GM19035 (cell line): ENCODE data around the gene RPS25.
A peak's percentile ranks its signal among the peaks of the same experiment; 100 is the strongest.
"Not testable (repeated sequence)": the region's sequence is repeated elsewhere in the genome, so short reads cannot be mapped to it uniquely, and the experiment has no call there.

ENCODE experiments used
- ATAC-seq: cut with Tn5 transposase; IDR thresholded peaks from one replicate; pipeline ENCODE4 v1.9.1; 2021; ENCODE audit not compliant: unreplicated experiment

RPS25 gene

GRCh38 chr11:119039471-119039870 is 21.3 kb upstream of the RPS25 start:
- ATAC-seq: not testable (repeated sequence)

GRCh38 chr11:119038884-119039283 is 20.7 kb upstream of the RPS25 start:
- no peak for ATAC-seq

DNA sequence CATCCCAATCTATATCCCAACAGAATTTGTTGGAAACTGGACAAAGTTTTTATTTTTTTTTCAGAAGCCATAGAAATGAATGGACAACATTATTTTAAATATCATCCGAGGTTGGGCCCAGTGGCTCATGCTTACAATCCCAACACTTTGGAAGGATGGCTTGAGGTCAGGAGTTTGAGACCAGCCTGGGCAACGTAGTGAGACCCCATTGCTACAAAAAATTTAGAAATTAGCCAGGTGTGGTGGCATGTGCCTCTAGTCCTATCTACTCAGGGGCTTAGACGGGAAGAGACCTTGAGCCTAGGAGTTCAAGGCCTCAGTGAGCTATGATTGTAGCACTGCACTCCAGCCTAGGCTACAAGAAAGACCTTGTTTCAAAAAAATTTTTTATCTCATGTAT is 16.7 kb upstream of the RPS25 start:
- no peak for ATAC-seq

- ATAC-seq: not testable (repeated sequence)
Observed at GRCh38 chr11:119033421-119033820, 15.3 kb upstream of the RPS25 start.

DNA sequence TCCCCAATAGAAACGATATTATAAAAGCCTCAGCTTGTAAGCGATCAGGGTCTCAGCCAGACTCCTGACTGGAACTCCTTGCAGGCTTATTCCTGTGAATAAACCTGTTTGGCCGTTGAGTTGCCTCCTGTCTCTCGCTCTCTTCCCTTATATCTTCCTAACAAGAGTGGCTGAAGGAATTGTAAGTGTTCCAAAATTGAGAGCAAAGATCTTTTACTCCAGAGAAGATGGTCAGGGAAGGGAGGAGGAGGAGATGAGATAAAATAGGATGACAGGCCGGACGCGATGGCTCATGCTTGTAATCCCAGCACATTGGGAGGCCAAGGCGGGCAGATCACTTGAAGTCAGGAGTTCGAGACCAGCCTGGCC is 13.8 kb upstream of the RPS25 start:
- no peak for ATAC-seq

DNA sequence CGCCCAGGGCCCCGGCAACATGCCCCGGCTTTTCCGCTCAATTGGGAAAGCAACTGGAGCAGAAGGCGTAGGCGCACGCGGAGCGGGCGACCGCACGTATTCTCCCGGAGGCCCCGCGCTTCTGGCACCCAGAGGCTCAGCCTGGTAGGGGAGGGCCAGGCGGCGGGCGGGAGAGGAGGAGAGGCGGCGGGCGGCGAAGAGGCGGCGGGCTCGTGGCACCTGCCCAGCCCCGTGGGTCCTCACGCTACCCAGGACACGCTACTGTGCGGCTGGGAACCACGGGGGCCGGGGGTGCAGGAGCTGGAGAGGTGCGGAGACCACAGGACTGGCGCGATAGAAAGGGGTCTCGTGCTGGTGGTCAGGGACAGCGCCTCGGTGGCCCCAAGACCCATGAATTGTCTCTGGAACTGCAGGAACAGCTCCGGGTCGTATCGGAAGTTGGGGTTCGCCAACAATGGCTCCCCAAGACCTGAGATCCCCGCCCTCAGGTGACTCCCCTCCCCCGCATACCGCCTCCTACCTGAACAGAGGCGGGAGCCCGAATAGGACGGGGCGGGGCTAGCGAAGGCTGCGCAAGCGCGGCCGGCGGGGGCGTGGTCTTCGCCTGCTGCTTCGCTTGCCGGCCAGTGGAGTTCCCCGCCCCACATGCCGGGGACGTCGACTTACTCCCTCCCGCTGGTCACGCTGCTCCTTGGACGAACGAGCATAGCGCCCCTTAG is 12.3 kb upstream of the RPS25 start, which contains the start of gene SLC37A4:
Gene SLC37A4 (minus strand): TSS at position 549 of the 719 bp plus-strand sequence.
- peak; percentile 95 for ATAC-seq

GRCh38 chr11:119030029-119030328 is 11.8 kb upstream of the RPS25 start:
- peak; percentile 18 for ATAC-seq

DNA sequence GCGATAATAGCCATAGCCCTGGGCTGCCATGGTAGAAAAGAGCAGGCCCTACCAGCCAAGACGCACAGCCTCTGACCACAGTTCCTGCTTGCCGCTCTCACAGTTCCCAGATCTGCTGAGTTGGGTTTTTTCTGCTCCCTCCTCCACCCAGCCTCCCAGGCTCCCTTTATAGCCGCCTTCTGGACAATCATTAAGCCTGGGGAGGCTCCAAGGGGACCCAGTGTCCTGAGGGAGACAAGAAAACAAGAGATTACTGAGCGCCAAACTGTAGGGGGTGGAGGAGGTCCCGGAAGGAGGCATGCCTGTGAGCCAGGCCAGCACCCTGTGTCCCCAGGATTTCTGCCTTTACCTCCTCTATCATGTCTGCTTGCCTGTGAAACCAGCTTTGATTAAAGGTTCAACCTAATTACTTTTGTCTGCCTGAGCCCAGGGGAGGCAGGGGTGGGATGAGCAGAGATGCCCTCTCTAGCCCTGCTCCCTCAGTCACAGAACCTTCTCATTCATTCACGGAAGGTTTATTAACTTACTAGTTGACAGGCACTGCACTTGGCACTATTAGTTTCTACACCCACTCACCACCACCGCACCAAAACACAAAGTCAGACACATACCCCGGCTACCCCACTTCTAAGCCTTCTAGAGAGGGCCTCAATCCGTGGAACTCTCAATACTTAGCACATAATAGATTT is 11.3 kb upstream of the RPS25 start:
- peak; percentile 5 for ATAC-seq

DNA sequence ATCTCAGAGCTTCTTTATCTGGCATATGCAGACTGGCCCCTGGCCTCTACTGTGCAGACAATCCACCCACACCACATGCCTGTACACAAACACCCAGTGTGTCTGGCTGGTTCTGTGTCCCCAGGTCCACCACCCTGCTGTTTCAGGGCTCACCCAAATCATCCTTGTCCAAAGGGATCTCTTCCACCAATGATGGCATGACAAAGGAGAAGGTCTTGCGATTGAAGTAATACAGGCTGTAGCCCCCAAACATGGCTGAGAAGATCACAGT is 10.9 kb upstream of the RPS25 start:
- ATAC-seq: no peak

- ATAC-seq: no peak
Observed at GRCh38 chr11:119028346-119029068, 10.4 kb upstream of the RPS25 start.

DNA sequence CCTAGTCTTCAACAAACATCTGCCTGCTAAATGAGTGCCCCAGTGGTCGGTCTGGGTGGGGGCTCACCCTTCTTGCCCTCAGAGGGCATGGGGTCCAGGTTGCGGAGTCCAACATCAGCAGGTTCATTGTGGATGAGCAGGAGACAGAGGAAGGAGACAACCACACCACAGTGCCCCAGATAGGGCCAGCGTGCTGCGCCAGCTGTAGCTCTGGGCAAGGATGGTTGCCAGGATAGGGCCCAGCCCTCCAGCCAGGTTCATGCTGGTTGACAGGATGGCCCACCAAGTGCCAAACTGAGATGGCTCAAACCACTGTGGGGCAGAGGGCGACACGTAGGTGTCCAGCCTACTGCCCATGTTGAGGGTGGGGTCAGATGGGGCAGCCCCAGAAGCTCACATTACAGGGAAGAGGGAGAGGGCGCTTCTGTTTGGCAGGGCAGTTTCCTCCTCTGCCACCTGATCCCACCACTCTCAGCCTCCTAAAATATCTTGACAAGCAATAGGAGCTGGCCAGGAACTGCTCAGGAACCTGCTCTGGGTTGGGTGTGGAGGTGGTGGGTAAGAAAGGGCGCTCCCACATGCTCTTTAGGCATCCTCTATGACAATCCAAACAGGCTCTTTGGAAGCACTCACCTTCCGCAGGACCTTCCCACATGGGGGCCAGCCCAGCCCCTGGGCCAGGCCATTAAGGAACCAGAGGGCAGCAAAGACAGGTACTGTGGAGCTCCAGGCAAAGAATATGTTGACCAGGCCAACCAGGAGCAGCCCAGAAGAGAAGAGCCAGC is 9.6 kb upstream of the RPS25 start:
- no peak for ATAC-seq

GRCh38 chr11:119026970-119027369 is 8.8 kb upstream of the RPS25 start:
- ATAC-seq: no peak

GRCh38 chr11:119025978-119026766 is 8.0 kb upstream of the RPS25 start:
- ATAC-seq: no peak

DNA sequence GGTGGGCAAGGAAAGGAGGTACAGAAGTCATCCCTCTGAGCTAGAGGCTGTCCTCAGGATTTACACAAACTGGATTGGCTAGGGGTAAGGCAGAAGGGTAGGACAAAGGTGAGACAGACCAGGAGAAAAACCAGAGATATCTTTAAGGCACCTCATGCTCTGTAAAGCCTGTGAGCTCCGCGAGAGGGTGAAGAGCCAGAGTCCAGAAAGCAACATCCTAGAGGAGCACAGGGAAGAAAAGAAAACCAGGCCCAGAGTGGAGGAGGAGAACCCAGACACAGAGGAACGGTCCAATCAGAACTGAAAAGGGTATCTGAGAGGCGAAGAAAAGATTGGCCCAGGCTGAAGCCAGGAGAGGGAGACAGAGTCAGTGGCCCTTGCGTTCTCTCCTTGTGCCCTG is 7.4 kb upstream of the RPS25 start:
- no peak for ATAC-seq

GRCh38 chr11:119025099-119025473 is 6.9 kb upstream of the RPS25 start:
- no peak for ATAC-seq

DNA sequence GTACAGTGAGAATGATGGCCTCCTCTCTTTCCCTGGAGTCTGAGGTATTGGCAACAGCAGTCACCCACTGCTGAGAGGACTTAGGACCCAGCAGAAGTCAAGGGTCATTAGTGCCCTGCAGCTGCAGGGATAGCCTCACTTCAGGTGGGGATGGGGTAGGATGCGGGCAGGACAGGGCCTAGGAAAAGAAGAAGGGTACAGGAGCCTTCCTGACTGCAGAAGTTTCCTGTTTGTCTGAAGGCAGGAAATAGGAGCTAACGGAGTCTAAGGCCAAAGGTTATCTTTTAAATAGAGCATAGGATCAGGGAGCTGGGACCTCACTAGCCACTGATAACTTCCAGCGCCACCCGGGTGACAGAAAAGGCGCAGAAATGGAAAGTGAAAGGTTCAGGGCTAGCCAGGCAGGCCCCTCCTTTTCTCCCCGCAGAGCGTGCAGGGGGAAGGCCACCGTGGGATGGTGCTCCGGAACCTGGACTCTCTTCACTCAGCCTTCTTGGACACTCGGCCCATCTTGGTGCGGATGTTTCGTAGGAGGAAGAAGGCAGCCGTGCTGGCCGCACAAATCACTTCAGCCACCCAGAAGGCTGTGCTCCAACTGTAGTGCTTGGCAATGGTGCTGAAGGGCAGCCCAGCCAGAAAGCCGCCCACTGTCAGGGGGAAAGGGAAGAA is 6.4 kb upstream of the RPS25 start:
- no peak for ATAC-seq

DNA sequence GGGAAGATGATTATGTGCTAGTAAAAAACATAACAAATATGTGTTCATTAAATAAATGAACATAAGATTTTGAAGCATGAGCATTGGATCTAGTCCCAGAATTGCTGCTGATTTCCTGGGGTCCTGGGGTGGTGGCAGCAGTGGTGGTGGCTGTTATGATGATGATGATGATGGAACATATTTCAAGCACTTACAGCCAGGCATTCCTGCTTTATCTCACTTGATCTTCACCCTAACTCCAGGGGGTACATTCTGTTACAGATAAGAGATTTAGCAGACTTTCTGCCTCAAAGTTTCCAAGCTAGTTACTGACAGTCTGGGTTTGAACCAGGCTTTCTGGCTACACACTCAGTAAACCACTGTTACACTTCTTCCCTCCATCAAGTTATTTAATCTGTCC is 5.6 kb upstream of the RPS25 start:
- no peak for ATAC-seq

DNA sequence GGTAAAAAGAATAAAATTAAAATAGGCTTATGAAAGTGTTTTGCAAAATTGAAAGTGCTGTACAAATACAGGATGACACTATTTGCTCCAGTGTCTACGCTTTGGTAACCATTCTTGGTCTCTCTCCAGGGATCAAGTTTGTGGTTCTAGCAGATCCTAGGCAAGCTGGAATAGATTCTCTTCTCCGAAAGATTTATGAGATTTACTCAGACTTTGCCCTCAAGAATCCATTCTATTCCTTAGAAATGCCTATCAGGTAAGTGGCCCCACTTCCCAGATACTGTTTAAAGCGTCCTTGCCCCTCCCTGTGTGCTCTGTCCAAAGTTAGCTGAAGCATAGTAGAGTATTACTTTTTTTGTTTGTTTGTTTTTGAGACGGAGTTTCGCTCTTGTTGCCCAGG is 3.5 kb upstream of the RPS25 start:
- ATAC-seq: no peak

GRCh38 chr11:119019996-119020395 is 1.9 kb upstream of the RPS25 start:
- no peak for ATAC-seq

DNA sequence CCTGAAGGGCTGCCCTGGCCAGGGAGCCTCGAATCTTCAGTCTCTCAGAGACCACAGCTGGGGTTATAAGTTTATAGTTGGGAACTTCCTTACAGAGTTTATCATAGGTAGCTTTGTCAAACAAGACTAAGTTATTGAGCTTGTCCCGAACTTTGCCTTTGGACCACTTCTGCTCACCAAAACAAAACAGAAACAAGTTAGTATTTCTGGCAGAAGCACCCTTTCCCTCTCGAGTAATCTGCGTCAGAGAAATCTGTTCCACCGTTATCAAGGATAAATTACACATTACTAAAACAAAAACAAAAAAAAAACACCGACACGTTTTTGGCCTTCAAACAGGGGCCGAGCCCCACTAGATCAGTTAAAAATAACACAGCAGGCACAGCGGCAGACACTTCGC is 766 bp downstream of the RPS25 start:
- ATAC-seq: not testable (repeated sequence)
